Measurements from ENCODE around the gene MVK.

DNA sequence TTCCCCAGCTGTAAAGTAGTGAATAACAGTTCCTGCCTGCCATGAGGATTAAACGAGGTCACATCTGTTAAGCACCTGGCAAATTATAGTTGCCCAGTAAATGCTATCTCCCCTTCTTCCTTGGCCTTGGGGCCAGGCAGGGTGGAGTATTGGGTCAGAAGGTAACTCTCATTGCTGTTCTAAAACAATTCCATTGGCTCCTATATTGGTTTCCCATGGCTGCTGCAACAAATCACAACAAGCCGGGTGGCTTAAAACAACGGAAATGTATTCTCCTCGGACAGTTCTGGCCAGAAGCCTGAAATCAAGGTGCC is 32.2 kb upstream of the MVK start:
- TF ChIP-seq, protein P1, sequence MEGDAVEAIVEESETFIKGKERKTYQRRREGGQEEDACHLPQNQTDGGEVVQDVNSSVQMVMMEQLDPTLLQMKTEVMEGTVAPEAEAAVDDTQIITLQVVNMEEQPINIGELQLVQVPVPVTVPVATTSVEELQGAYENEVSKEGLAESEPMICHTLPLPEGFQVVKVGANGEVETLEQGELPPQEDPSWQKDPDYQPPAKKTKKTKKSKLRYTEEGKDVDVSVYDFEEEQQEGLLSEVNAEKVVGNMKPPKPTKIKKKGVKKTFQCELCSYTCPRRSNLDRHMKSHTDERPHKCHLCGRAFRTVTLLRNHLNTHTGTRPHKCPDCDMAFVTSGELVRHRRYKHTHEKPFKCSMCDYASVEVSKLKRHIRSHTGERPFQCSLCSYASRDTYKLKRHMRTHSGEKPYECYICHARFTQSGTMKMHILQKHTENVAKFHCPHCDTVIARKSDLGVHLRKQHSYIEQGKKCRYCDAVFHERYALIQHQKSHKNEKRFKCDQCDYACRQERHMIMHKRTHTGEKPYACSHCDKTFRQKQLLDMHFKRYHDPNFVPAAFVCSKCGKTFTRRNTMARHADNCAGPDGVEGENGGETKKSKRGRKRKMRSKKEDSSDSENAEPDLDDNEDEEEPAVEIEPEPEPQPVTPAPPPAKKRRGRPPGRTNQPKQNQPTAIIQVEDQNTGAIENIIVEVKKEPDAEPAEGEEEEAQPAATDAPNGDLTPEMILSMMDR (IDR thresholded peaks at IDR 0.05): no peak
- TF ChIP-seq POLR2A (IDR thresholded peaks at IDR 0.05): no peak

Measured in thyroid gland (tissue), 4 donors.